NCI-H345 treated with DMSO at 0.1 percent for 48 hours (cell line): ENCODE measurements around the gene EGFL8.
"Not testable (repeated sequence)": the region's sequence is repeated elsewhere in the genome, so short reads cannot be mapped to it uniquely, and the experiment has no call there.

Source experiments
- DNase-seq: peaks from one replicate; lab custom pipeline; 2025; ENCODE audit not compliant: unreplicated experiment; lab: John Stamatoyannopoulos, UW

The EGFL8 gene

DNA sequence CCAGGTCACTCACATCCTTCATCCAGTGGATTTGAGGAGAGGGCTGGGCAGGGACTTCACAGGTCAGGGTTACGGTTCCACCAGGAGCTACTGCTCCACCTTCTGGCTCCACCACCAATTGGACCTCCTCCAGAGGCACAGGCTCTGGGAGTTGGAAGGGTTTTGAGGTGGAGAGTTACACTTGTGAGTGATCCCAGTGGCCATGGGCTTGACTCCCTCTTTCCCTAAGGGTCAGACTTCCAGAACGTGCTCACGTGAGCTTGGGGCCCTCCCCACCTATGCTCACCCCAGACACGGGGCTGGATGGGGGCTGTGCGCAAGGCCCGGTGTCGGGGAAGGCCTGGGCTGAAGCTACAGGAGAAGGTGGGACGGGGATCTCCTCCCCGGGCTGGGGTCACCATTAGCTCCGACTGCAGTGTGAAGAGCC lies 18.2 kb downstream of the EGFL8 start:
- no peak for DNase-seq

DNA sequence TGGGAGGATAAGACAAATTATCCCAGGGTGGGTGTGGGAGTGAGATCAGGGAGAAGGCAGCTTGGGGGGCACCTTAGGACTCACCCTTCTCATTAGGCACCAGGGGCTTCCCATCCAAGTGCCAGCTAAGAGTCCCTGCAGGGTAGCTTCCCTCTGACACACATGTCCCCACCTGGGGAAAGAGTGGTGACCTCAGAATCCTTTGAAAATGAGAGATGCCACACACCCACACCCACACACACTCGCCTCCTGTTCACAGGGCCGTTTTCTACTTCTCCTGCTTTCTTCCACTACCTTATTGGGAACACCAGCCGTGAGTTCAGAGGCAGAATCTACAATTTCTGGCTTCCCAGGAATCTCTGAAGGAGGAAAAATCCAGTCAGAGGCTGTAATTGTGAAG lies 18.6 kb downstream of the EGFL8 start:
- DNase-seq = no peak

DNA sequence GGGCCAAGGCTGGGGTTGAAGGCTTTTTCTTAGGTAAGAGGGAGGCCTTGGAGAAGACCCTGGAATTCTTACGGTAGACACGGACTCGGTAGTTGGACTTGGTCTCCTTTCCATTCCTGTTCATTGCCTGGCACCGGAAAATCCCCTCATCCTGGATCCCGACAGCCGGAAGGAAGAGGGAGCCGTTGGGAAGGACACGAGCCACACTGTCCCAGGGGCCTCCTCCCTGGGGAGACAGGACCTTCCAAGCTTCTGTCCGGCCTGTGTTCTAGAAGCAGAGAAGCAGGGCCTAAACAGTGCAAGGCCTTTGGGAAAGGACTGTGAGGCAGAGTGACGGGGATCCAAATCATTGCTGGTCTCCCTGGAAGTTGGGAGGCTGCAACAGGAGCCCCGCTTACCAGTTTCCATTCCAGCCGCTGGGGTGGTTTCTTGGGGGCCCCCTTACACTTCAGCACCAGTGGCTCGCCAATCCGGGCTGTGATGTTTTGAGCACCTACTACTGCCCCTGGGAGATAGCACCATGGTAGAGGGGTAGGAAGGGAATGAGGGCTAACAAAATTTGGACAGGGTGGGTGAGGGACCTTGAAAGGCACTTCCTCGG lies 19.2 kb downstream of the EGFL8 start:
- no peak for DNase-seq

DNA sequence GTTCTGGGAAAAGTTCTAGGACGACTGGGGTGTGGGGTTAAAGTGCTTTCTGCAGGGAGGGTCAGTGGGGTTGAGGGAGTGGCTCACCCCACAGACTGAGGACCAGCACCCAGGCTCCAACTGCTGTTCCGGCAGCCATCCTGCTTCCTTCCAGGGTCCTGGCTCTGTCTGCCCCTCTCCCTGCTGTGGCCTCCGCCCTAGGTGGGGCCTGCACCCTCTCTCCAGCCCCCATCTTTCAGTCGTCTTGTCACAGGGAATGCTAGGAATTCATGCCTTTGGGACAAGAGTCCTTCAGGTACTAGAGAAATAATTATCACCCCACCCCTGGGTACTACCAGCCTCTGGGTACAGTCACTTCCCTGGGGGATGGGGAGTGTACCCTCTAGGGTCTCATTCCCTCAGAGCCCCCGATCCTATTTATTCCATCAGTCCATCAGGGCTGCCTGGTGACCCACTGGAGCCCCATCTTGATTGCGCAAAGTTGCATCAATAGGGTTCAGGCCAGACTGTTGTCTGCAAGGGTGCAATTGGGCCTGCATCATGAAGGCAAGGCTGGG lies 19.8 kb downstream of the EGFL8 start, which contains the start of gene AGER:
Gene AGER, minus strand, starts transcription at position 170 of the 557 bp plus-strand sequence. Its CDS starts 31 bp downstream, at position 139.
- DNase-seq = no peak

DNA sequence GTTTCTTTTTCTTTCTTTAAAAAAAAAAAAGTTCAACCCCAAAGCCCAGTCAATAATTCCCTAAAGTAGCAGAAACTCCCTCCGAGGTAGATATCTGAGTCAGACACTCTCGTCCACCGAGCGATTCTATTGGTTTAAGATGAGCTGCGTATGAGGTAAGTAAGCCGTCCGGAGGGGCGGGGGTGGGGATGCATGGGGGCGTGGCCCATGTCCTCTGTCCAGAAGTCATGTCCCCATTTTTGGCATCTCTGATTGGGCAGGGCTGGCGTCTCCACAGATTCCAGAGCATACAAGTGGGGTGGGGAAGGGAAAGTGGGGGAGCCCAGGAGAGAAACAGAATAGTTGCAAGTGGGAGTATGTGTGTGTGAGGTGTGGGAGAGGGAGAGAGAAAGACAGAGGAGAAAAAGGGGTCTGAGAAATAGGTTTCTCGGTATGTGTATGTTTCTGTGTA lies 21.3 kb downstream of the EGFL8 start:
- DNase-seq = not testable (repeated sequence)

DNA sequence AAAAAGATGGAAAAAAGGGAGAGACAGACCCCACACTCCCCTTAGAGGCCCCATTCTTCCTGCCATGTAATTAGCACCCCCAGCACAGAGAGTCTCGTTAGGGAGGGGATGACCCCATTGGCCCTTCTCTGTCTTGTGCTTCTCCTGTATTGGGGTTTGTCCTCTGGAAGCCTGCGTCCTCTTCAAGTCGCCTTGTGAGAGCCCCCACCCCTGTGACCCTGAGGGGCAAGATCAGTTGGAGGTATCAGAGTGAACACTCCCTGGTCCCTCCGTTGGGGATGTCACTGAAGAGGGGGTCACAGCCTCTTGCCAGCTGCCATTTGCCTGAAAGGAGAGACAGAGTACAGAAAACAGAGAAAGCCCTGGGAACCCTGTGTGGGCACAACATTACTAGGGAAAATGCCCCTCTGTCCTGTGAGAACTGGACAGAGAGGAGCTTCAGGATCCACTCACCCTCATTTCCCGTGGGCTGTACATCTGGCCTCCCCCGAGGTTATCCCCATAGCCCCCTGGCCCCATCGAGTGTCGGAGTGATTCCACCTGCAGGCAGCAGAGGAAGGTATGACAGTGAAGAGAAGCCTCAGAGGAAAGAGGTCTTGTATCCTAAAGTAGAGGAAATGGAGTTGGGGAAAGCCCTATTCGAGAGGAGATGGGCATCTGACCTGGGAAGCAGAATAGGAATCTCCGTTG lies 21.9 kb downstream of the EGFL8 start:
- not testable (repeated sequence) for DNase-seq

DNA sequence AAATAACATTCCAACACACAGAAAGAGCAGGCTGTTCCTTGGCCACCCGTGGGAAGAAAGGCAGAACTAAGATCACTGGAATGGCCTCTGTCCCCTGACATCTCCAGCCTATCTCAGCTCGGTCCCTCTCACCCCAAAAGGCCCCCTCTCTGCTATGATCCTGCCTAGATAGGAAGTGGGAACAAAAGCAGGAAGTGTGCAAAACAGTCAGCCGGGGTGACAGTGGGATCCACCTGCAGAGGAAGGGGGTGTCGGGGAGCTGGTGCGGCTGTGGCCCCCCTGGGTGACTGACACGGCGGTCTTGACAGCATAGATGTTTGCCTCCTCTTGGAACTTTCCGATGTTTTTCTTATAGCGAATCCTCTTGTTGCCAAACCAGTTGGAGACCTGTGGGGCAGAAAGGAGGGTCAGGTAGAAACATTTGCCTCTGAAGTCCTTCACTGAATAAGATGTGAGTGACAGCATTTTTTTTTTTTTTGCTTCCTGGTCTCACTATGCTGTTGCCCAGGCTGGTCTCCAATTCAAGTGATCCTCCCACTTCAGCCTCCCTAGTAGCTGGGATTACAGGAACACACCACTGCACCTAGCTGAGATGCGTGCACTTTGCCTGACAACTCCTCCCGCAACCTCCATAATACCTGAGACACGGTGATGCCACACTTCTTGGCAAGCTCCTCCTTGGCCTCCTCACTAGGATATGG lies 22.8 kb downstream of the EGFL8 start:
- no peak for DNase-seq

DNA sequence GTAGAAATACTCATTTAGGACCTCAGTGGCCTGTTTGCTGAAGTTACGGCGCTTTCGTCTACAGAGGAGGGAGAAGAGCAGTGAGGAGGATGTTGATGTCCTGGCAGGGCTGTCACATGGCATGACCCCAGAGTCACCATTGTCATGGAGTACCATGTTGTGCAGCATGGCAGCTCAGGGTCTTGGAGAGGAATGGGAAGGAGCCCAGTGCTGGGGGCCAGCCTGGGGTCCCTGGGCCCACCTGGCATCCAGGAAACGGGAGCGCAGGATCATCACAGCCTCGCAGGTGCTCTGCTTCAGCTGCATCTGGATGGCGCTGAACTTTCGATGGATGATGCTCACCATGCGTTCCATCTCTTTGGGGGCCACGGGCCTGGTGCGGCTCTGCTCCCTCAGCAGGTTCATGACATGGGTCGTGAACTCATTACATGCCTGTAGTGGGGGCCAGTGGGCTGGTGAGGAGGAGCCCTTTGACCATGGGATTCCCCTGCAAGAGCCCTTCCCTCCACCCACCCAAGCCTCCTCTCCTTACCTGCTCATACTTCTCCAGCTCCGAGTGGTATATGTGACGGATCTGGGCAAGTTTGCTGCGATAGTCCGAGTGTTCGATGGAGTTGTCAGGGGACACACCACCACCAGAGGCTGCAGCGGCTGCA lies 23.5 kb downstream of the EGFL8 start:
- not testable (repeated sequence) for DNase-seq

DNA sequence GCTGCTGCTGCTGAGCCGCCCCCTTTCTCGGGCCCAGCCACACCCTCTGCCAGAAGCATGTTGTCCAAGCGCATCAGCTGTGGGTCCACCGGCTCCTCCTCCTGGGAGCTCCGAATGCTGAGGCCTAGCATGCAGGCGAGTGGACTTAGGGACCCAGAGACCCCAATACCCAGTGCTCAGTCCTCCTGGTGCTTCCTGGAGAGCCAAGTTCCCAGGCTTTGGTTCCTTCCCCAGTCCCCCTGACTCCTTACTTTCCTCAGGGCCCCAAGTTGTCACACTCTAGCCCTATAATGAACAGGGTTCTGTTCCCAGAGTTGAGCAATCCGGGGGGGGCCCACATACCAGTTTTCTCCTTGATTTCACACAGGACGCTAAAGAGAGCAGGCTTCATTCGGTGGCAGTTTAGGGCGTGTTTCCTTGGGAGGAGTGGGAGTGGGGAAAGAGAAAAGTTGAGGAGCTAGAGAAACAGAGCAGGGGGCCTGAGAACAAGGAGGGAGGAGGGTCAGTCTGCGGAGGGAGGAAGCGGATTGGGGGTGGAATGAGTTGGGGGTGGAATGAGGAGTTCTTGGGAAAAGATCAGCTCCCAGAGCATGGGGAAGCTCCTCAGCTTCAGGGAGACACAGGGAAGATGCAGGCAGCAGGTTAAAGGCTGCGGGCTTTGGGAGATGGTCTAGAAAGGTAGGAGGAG lies 24.1 kb downstream of the EGFL8 start:
- no peak for DNase-seq

DNA sequence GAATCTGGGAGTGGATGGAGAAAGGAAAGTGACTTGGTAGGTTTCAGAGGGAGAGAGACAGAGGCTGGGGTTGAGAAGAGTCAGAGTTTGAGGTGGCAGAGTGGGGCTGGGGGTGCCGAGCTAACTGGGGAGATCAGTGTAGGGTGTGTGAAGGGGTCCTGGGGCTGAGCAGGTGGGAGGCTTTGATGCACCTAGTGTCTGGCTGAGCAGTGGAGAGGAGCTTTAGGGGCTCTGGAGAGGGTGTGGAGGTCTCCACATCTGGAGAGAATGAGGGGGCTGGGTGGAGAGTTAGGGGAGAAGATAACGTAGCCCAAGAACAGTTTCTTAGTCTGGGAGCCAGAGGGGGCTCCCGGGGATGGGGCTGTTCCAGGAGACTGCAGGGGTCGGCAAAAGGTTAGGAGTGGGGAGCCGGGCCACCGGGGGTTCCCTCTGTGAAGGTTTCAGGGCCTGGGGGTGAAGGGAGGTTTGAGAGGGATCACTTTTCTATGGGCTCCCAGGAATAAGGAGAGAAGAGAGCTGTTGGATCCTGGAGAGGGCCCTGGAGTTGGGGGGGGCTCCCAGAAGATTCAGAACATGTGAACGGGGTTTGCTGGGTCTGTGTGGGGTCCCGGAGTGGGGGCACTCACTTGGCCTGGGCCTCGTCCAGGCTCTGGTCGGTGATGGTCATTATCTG lies 24.8 kb downstream of the EGFL8 start:
- DNase-seq = no peak

DNA sequence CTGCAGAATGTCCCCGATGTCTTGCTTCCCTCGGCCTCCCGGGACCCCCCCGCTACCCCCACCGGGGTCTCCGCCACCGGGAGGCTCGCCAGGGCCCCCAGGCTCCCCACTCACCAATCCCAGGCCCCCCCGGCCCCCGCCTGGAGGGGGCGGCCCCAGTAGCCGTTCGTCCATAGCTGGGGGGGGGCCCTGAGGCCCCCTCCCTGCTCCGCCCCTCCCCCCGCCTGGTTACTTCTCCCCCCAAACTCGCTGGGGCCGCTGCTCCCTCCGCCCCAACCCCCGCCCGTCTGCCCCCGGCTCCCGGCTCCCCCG lies 25.3 kb downstream of the EGFL8 start:
- no peak for DNase-seq

DNA sequence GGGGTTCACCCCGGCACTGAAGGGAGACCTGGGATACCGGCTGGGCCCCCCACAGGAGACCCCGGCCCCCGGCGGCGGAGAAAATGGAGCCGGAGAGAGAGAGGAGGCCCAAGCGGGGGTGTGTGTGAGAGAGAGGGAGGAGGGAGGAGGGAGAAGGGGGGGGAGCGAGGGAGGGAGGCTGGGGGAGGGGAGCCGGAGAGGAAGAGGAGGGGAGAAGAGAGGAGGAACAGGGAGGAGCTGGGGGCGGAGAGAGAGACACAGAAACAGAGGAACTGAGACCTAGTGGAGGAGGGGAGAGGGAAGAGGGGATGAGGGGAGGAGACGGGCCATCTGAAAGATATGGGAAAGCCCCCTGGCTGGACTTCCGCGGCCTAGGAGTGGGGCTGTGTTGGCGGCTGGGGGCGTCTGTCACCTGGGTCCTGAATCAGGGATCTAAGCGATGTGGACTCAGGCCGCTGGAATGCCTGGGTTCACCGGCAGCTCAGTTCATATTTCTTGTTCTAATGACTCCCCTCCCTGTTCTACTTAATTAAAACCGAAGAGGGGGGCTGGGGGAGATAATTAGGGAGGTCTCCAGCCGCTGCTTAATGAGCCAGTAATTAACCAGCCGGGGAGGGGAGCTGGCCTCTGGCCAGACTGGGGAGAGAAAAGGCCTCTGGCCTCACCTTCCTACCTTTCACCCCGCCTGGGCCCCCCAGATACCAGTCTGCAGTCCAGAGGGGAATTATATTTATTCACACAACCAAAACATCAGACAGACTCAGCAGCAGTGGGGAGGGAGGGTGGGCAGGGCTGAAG lies 25.9 kb downstream of the EGFL8 start, which contains the start of gene PBX2:
Gene PBX2, minus strand, starts transcription at position 149 of the 798 bp plus-strand sequence. CDS start 287 bp downstream, outside the sequence.
- DNase-seq = peak; percentile 26

DNA sequence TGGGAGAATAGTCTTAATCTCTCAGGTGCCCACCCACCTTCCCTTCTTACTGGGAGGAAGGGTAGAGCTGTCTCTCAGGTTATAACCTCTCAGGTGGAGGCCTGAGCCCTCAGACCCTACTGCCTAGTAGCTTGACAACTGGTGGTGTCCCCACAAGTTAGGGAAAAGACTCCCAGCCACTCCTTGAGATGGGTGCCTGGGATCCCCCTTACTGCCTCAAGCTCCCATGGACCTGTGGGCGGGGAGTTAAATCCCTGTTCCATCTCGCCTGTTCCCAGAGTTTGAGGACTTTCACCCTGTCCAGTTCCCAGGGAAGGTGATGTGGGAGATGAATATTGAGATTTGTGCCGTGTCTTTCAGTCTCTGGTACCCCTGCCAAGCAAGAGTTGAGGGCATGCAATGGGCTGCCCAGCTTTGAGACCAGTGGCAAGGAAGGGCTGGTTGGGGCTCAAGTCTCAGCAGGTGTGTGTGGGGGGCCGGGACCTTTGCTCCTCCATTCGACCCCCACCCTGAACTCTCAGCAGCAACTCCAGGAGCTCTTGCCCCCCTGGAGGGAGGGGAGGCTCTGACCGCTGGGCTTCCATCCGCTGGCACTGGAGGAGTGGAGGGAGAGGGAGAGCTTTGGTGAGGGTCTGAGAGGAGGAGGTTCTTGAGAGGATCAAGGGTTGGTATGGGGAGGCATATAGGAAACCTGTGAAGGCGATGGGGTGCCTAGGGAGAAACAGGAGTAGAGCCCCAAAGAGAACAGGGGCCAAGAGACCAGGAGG lies 26.7 kb downstream of the EGFL8 start:
- no peak for DNase-seq

DNA sequence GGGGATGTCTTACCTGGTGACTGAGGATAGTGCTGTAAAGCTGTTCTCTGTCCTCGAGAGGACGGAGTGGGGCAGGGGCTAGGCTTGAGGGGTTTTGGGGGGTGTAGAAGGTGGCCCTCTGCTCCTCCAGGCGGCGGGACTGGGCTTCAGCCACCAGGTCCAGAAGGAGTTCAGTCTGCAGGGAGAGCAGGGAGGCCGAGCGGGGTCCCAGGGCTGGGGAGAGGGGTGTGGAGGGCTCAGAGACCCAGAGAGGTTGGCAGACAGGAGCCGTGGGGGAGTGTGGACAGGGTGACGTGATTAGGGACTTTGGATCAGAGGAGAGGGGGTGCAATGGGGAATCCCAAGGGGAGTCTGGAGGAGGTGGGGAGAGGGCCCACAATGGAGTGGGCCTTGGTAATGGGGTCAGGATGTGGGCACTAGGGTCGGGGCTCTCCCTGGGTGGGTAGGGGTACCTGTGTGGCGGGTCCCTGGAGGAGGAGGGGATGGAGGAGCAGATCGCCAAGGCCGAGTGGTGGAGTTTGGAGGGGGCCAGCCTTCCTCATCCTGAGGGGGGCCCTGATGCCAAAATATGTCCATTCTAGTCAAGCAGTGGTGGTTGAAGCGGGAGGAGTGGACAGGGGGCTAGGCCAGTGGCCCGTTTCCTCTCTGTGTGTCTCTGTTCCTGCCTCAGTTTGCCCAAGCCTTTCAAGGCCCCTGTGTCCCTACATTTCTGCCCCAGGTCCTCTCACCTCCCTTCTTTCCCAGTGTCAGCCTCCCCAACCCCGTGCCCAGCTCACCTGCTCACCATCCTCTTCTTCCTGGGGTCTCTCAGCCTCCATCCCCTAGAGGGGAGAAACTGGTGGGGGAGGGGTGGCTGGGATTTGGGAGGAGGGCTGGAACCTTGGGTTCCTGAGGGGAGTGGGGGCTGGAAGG lies 27.6 kb downstream of the EGFL8 start:
- no peak for DNase-seq

DNA sequence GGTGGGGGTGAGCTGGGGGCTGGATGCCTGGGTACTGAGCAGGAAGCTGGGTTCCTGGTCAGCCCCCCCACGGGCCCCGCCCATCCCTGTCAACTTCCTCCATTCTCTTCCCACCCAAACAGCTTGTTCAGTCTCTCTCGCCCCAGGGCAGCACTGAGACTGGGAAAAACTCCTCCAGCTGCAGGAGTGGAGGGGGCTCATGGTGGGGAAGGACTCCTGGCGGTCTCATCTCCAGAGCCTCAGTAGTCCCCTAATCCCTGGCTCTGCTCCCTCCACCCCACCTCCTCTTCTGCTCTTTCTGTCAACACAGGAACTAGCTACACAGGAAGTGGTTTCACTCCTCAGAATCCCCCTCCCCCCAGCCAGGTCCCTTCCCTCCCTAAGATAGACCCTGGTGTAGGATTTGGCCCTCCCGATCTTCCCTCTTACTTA lies 28.2 kb downstream of the EGFL8 start, which contains the start of gene GPSM3:
Gene GPSM3, minus strand, starts transcription at position 36 of the 432 bp plus-strand sequence. CDS start 130 bp downstream, outside the sequence.
- no peak for DNase-seq

DNA sequence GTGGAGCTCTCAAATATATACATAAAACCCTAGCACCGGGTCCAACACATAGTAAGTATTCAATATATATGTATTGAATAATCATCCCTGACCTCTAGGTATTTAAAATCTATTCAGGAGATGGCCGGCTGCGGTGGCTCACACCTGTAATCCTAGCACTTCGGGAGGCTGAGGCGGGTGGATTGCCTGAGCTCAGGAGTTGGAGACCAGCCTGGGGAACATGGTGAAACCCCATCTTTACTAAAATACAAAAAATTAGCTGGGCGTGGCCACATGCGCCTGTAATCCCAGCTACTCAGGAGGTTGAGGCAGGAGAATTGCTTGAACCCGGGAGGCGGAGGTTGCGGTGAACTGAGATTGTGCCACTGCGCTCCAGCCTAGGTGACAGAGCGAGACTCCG lies 28.7 kb downstream of the EGFL8 start:
- not testable (repeated sequence) for DNase-seq

DNA sequence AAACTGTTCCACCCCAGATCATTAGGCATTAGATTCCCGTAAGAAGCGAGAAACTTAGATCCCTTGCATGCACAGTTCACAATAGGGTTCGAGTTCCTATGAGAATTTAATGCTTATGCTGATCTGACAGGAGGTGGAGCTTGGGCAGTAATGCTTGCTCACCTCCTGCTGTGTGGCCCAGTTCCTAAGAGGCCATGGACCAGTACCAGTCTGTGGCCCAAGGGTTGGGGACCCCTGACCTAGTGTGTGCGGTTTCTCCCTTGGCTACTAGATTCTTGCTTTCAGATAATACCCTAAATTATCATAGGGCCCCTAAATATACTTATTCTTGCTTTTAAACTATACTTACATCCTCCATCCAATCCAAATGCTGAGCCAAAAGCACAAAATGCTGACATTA lies 30.0 kb downstream of the EGFL8 start:
- DNase-seq = no peak
